ENCODE measurements around the gene NFASC. TPM values are rescaled to one million over a fixed set of nuclear protein-coding genes. Genes with fewer than 3 reads are reported as not detected.

NFASC gene
- total RNA-seq, 2 experiments from 2014 or later, result not detected

DNA sequence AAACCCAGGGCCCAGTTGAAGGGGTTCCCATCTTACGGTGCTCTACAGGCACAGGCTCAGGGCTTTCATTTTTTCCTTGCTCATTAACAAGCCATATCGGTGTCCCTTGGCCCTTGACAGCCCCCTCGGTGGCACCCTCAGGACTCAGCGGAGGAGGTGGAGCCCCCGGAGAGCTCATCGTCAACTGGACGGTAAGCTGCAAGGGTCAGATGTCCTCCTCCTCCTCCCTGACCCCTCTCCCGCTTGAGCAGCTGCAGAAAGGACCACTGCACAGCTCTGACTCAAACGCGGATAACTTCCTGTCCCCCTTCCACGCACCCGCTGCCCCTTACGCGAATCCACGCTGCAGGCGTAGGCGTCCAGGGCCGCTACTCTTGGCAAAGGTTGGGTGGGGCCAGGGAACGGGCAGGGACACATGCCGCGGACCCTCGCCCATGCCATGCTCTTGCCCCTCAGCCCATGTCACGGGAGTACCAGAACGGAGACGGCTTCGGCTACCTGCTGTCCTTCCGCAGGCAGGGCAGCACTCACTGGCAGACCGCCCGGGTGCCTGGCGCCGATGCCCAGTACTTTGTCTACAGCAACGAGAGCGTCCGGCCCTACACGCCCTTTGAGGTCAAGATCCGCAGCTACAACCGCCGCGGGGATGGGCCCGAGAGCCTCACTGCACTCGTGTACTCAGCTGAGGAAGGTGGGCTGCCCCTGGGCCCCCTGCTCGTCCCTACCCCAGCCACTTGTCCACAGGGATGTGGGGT is 198.9 kb downstream of the NFASC start:
- H3K27ac Mint-ChIP-seq, result no peak overlapping the region
- no peak overlapping the region for H3K4me3 ChIP-seq (ENCODE audit: low read length)
- no peaks in the 10 kb centered on the region for H3K27me3 Mint-ChIP-seq
- no peak overlapping the region for H3K27ac ChIP-seq (ENCODE audit: low read depth in 1 of 2, low read length in 2 of 2)
- H3K27me3 ChIP-seq (ENCODE audit: control insufficient read depth in 1 of 2, insufficient read depth in 2 of 2, low read length in 2 of 2), result no peaks in the 10 kb centered on the region
- ChIA-PET POLR2A (no interaction called here), CTCF (interaction anchor here (0.7 kb wide), 1 partner anchor 8 kb away, joined by 3 read pairs; no protein-coding TSS in a partner anchor)
- H3K4me3 Mint-ChIP-seq, result no peak overlapping the region
- no peaks in the 10 kb centered on the region for H3K9me3 Mint-ChIP-seq
- no peaks in the 10 kb centered on the region for H3K4me1 ChIP-seq (ENCODE audit: insufficient read depth, low read length)
- intact Hi-C loops (cut with DNase I, micrococcal nuclease), result no loop called here
- DNase-seq (no peak), ATAC-seq (ENCODE audit: poor library complexity) (no peak)
- no peaks in the 10 kb centered on the region for H3K9me3 ChIP-seq (ENCODE audit: control insufficient read depth in 1 of 2, insufficient read depth in 1 of 2, low read length in 2 of 2)
- no peaks in the 10 kb centered on the region for H3K36me3 ChIP-seq (ENCODE audit: insufficient read depth, low read length)
- H3K4me1 Mint-ChIP-seq (ENCODE audit: low read depth), result no peaks in the 10 kb centered on the region
- H3K36me3 Mint-ChIP-seq (ENCODE audit: low read depth), result no peaks in the 10 kb centered on the region
- TF ChIP-seq, protein P1, sequence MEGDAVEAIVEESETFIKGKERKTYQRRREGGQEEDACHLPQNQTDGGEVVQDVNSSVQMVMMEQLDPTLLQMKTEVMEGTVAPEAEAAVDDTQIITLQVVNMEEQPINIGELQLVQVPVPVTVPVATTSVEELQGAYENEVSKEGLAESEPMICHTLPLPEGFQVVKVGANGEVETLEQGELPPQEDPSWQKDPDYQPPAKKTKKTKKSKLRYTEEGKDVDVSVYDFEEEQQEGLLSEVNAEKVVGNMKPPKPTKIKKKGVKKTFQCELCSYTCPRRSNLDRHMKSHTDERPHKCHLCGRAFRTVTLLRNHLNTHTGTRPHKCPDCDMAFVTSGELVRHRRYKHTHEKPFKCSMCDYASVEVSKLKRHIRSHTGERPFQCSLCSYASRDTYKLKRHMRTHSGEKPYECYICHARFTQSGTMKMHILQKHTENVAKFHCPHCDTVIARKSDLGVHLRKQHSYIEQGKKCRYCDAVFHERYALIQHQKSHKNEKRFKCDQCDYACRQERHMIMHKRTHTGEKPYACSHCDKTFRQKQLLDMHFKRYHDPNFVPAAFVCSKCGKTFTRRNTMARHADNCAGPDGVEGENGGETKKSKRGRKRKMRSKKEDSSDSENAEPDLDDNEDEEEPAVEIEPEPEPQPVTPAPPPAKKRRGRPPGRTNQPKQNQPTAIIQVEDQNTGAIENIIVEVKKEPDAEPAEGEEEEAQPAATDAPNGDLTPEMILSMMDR (IDR thresholded peaks at IDR 0.05), result no peak

DNA sequence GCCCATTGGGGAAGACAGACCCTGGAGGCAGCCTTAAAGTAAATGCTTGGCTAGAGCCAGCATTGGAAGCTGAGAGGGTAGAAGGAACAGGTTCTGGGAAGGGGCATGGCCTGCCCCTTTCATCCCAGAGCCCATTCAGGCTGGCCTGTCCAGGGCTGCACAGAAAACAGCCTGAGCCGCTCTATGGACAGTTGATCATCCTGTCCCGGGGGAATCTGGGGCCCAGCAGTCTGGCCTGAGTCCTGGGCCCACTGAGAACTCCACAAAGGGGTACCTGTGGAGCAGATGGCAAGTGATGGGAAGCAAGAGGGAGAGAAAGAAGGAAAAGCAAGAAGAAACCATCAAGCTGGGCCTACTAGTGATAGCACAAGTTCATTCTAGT is 200.4 kb downstream of the NFASC start:
- no peaks in the 10 kb centered on the region for H3K27me3 Mint-ChIP-seq
- H3K4me1 Mint-ChIP-seq (ENCODE audit: low read depth), result no peaks in the 10 kb centered on the region
- Histone ChIP-seq H3K9me3 (ENCODE audit: control insufficient read depth in 1 of 2, insufficient read depth in 1 of 2, low read length in 2 of 2) (no peaks in the 10 kb centered on the region), H3K4me3 (ENCODE audit: low read length) (no peak overlapping the region), H3K4me1 (ENCODE audit: insufficient read depth, low read length) (no peaks in the 10 kb centered on the region), H3K27ac (ENCODE audit: low read depth in 1 of 2, low read length in 2 of 2) (no peak overlapping the region), H3K36me3 (ENCODE audit: insufficient read depth, low read length) (no peaks in the 10 kb centered on the region), H3K27me3 (ENCODE audit: control insufficient read depth in 1 of 2, insufficient read depth in 2 of 2, low read length in 2 of 2) (no peaks in the 10 kb centered on the region)
- no peak overlapping the region for H3K4me3 Mint-ChIP-seq
- no peak for ATAC-seq (ENCODE audit: poor library complexity)
- no peaks in the 10 kb centered on the region for H3K9me3 Mint-ChIP-seq
- ChIA-PET CTCF (interaction anchor here (1.3 kb wide), 1 partner anchor 10 kb away, joined by 3 read pairs; no protein-coding TSS in a partner anchor), POLR2A (no interaction called here)
- no peak overlapping the region for H3K27ac Mint-ChIP-seq
- TF ChIP-seq, protein P1 (IDR thresholded peaks at IDR 0.05), result no peak
- intact Hi-C loops (cut with DNase I, micrococcal nuclease), result no loop called here
- no peaks in the 10 kb centered on the region for H3K36me3 Mint-ChIP-seq (ENCODE audit: low read depth)
- DNase-seq, result no peak

DNA sequence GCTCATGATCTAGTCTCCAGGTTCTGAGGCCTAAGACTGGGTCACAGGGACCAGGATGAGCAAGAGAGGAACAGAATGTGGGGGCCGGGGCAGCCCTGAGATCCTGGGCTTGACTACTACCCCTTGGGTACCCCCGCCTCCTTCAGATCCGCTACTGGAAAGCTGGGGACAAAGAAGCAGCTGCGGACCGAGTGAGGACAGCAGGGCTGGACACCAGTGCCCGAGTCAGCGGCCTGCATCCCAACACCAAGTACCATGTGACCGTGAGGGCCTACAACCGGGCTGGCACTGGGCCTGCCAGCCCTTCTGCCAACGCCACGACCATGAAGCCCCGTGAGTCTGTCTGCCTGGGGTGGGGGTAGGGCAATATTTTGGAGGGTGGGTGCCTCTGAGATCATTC is 201.1 kb downstream of the NFASC start:
- no peak for DNase-seq
- no peak overlapping the region for H3K27ac Mint-ChIP-seq
- no peaks in the 10 kb centered on the region for H3K36me3 Mint-ChIP-seq (ENCODE audit: low read depth)
- Histone ChIP-seq H3K9me3 (ENCODE audit: control insufficient read depth in 1 of 2, insufficient read depth in 1 of 2, low read length in 2 of 2) (no peaks in the 10 kb centered on the region), H3K27me3 (ENCODE audit: control insufficient read depth in 1 of 2, insufficient read depth in 2 of 2, low read length in 2 of 2) (no peaks in the 10 kb centered on the region), H3K36me3 (ENCODE audit: insufficient read depth, low read length) (no peaks in the 10 kb centered on the region), H3K27ac (ENCODE audit: low read depth in 1 of 2, low read length in 2 of 2) (no peak overlapping the region), H3K4me3 (ENCODE audit: low read length) (no peak overlapping the region), H3K4me1 (ENCODE audit: insufficient read depth, low read length) (no peaks in the 10 kb centered on the region)
- ATAC-seq (ENCODE audit: poor library complexity), result no peak
- TF ChIP-seq, protein P1 (IDR thresholded peaks at IDR 0.05), result no peak
- H3K4me3 Mint-ChIP-seq, result no peak overlapping the region
- CTCF ChIA-PET, result interaction anchor here (1.3 kb wide), 1 partner anchor 10 kb away, joined by 3 read pairs; no protein-coding TSS in a partner anchor
- no peaks in the 10 kb centered on the region for H3K9me3 Mint-ChIP-seq
- no peaks in the 10 kb centered on the region for H3K27me3 Mint-ChIP-seq
- no peaks in the 10 kb centered on the region for H3K4me1 Mint-ChIP-seq (ENCODE audit: low read depth)
- POLR2A ChIA-PET, result no interaction called here
- intact Hi-C loops (cut with DNase I, micrococcal nuclease), result no loop called here
